Lower leg skin (tissue), 3 donors: ENCODE data around the gene PTPN2.

Experiments
- CTCF ChIP-seq, 3 donors: fragments of 450-650 bp; IDR thresholded peaks; one replicate each; pipeline ENCODE4 v1.5.1; 2016; ENCODE audit warnings: antibody characterized with exemption in 3 of 3, mild to moderate bottlenecking in 3 of 3, moderate library complexity in 2 of 3
- POLR2A ChIP-seq, 2 donors: fragments of 450-650 bp; IDR thresholded peaks; one replicate each; pipeline ENCODE4 v1.6.1; 2016 to 2017; ENCODE audit warnings: antibody characterized with exemption in 2 of 2, mild to moderate bottlenecking in 1 of 2, moderate library complexity in 1 of 2

GRCh38 chr18:12779456-12779855 lies 104.6 kb downstream of the PTPN2 start:
- TF ChIP-seq CTCF (IDR thresholded peaks at IDR 0.05) (no peak), POLR2A (IDR thresholded peaks at IDR 0.05) (no peak)
